Calu3 (cell line): ENCODE data around the gene FITM1. TPM values are rescaled to one million over a fixed set of nuclear protein-coding genes. Genes with fewer than 3 reads are reported as not detected.

Experiments
- BruUV-seq: library from RNA; stranded (reverse); fragments of 400-500 nt; replicated peaks from 2 replicates; lab custom pipeline; 2021; lab: Mats Ljungman, UMichigan
- CTCF ChIA-PET: fragments of 300-600 bp; sonication (Branson Sonifier 250); formaldehyde crosslinking; loops from one replicate; lab custom pipeline; 2022; ENCODE audit warnings: antibody characterized with exemption; lab: Charles Lee
- DNase-seq: peaks from one replicate; pipeline ENCODE4 v3.0.0; 2022
- H3K27ac Mint-ChIP-seq: one replicate; pipeline ENCODE4 v1.8.0; 2022; ENCODE audit warnings: mixed read lengths; ENCODE audit not compliant: unreplicated experiment
- H3K27me3 Mint-ChIP-seq: one replicate; pipeline ENCODE4 v1.8.0; 2022; ENCODE audit warnings: mixed read lengths; ENCODE audit not compliant: unreplicated experiment
- H3K36me3 Mint-ChIP-seq: one replicate; pipeline ENCODE4 v1.8.0; 2022; ENCODE audit warnings: mild to moderate bottlenecking, moderate library complexity, mixed read lengths; ENCODE audit not compliant: insufficient read depth, unreplicated experiment
- H3K4me1 Mint-ChIP-seq: one replicate; pipeline ENCODE4 v1.8.0; 2022; ENCODE audit warnings: mild to moderate bottlenecking, low read depth, mixed read lengths; ENCODE audit not compliant: unreplicated experiment
- H3K4me3 Mint-ChIP-seq: one replicate; pipeline ENCODE4 v1.8.0; 2022; ENCODE audit warnings: mild to moderate bottlenecking, low read depth, moderate library complexity, mixed read lengths; ENCODE audit not compliant: unreplicated experiment
- H3K9me3 Mint-ChIP-seq: one replicate; pipeline ENCODE4 v1.8.0; 2022; ENCODE audit warnings: low read depth, mixed read lengths; ENCODE audit not compliant: unreplicated experiment
- CTCF ChIP-seq: fragments of 200-600 bp; IDR thresholded peaks from one replicate; pipeline ENCODE4 v1.8.0; 2022; ENCODE audit warnings: antibody characterized with exemption; ENCODE audit not compliant: unreplicated experiment
- intact Hi-C: fragments of 100-400 bp; cut with micrococcal nuclease; formaldehyde crosslinking; loops from one replicate; pipeline ENCODE4 v1.10.0; 2022; ENCODE audit not compliant: unreplicated experiment
- total RNA-seq: library from RNA; stranded (reverse); gene quantifications from 2 replicates; pipeline ENCODE4 v1.2.3, GENCODE V29; 2022

The FITM1 gene
- total RNA-seq, 1 experiment from 2014 or later: 0.47 TPM

- Mint-ChIP-seq H3K27ac (no peak overlapping the region), H3K27me3 (no peaks in the 10 kb centered on the region), H3K9me3 (no peaks in the 10 kb centered on the region), H3K4me1 (no peaks in the 10 kb centered on the region), H3K36me3 (peaks cover 26% of the 10 kb centered on the region), H3K4me3 (no peak overlapping the region)
- intact Hi-C loops: no loop called here
- no TSS peak for BruUV-seq
- no peak for DNase-seq
- CTCF ChIA-PET: no interaction called here
- no peak for TF ChIP-seq CTCF
Measured at GRCh38 chr14:24122416-24122815, 8.0 kb upstream of the FITM1 start.

GRCh38 chr14:24122898-24123297, 7.6 kb upstream of the FITM1 start:
- Mint-ChIP-seq H3K4me3 (no peak overlapping the region), H3K36me3 (peaks cover 26% of the 10 kb centered on the region)
- BruUV-seq: no TSS peak

GRCh38 chr14:24123424-24124417, 6.7 kb upstream of the FITM1 start:
- TF ChIP-seq CTCF: no peak
- DNase-seq: no peak
- intact Hi-C loops: no loop called here
- Mint-ChIP-seq H3K4me1 (no peaks in the 10 kb centered on the region), H3K27ac (no peak overlapping the region), H3K9me3 (no peaks in the 10 kb centered on the region), H3K27me3 (no peaks in the 10 kb centered on the region), H3K36me3 (peaks cover 23% of the 10 kb centered on the region), H3K4me3 (no peak overlapping the region)
- CTCF ChIA-PET: no interaction called here
- BruUV-seq: no TSS peak

More at GRCh38 chr14:24122898-24123297, 7.6 kb upstream of the FITM1 start:
- H3K9me3 Mint-ChIP-seq: no peaks in the 10 kb centered on the region
- intact Hi-C loops: no loop called here
- no peak for DNase-seq
- no peaks in the 10 kb centered on the region for H3K27me3 Mint-ChIP-seq
- CTCF ChIA-PET: no interaction called here
- no peak for TF ChIP-seq CTCF
- no peak overlapping the region for H3K27ac Mint-ChIP-seq
- H3K4me1 Mint-ChIP-seq: no peaks in the 10 kb centered on the region

- BruUV-seq: no TSS peak
- H3K4me1 Mint-ChIP-seq: no peaks in the 10 kb centered on the region
- no peak overlapping the region for H3K27ac Mint-ChIP-seq
- peaks cover 13% of the 10 kb centered on the region for H3K36me3 Mint-ChIP-seq
- H3K4me3 Mint-ChIP-seq: no peak overlapping the region
- no peaks in the 10 kb centered on the region for H3K27me3 Mint-ChIP-seq
- no peaks in the 10 kb centered on the region for H3K9me3 Mint-ChIP-seq
- TF ChIP-seq CTCF: no peak
- CTCF ChIA-PET: interaction anchor here (0.6 to 0.7 kb wide), 2 partner anchors 82 to 115 kb away, joined by 4 to 6 read pairs; no protein-coding TSS in a partner anchor
- DNase-seq: no peak
- intact Hi-C loops: no loop called here
Measured at GRCh38 chr14:24126939-24127338, 3.5 kb upstream of the FITM1 start.
